Measurements from ENCODE around the gene FBXW11.
A peak's percentile ranks its signal among the peaks of the same experiment; 100 is the strongest.
"Not testable (repeated sequence)": the region's sequence is repeated elsewhere in the genome, so short reads cannot be mapped to it uniquely, and the experiment has no call there.

The FBXW11 gene

DNA sequence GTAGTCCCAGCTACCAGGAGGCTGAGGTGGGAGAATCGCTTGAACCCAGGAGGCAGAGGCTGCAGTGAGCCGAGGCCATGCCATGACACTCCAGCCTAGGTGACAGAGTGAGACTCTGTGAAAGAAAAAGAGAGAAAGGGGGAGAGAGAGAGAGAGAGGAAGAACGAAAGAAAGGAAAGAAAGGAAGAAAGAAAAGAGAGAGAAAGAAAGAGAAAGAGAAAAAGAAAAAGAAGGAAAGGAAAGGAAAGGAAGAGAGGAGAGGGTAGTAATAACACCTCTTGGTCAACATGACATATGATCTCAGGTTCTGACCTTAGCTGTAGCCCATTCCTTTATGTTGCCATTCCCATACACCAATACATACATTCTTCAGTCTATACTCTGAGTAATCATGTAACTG lies 14.1 kb downstream of the FBXW11 start:
- Mint-ChIP-seq H3K4me3 (no peak overlapping the region), H3K4me1 (peaks cover 50% of the 10 kb centered on the region)

GRCh38 chr5:171990713-171991015 lies 15.8 kb downstream of the FBXW11 start:
- DNase-seq (ENCODE audit: low spot score in 2 of 2) (no peak), ATAC-seq (replicated peaks; ENCODE audit: extremely low read depth, poor library complexity, severe bottlenecking) (no peak)
- Mint-ChIP-seq H3K4me1 (peaks cover 42% of the 10 kb centered on the region), H3K9me3 (no peaks in the 10 kb centered on the region), H3K27me3 (no peaks in the 10 kb centered on the region), H3K4me3 (no peak overlapping the region), H3K27ac (ENCODE audit: low read depth) (no peak overlapping the region), H3K36me3 (ENCODE audit: insufficient read depth) (peaks cover 10% of the 10 kb centered on the region)

More for the DNA sequence above, 14.1 kb downstream of the FBXW11 start:
- Mint-ChIP-seq H3K36me3 (ENCODE audit: insufficient read depth) (peaks cover 18% of the 10 kb centered on the region), H3K9me3 (no peaks in the 10 kb centered on the region), H3K27ac (ENCODE audit: low read depth) (no peak overlapping the region), H3K27me3 (no peaks in the 10 kb centered on the region)
- DNase-seq (ENCODE audit: low spot score in 2 of 2) (no peak), ATAC-seq (replicated peaks; ENCODE audit: extremely low read depth, poor library complexity, severe bottlenecking) (no peak)

DNA sequence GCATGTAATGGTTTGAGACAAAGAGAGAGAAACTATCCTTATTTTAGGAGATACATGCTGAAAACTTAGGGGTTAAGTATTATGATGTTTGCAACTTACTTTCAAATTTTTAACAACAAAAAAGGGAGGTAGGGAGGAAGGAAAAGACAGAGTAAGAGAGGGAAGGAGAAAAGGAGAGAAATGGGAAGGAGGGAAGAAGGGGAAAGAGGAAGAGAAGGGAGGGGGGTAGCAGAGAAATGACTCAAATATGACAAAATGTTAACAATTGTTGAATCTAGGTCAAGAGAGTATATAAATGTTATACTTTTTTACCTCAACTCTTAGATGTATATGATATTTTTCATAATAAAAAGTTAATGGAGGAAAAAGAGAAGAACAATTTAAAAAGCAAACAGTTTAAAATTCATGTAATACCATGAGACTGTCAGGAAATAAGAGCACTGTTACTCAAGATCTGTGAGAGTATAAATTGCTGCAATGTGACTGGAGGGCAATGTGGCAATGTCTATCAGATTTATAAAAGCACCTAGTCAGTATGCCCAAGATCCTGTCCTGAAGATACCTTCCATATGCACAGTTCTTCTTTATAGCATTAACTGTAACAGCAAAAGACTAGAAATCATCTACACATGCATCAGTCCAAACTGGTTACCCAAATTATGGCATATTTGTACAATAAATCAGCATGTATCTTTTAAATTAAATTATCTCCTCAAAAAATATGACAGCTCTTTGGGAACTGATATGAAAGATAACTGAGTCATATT lies 16.3 kb downstream of the FBXW11 start:
- Mint-ChIP-seq H3K27ac (ENCODE audit: low read depth) (no peak overlapping the region), H3K4me3 (no peak overlapping the region)

GRCh38 chr5:171989276-171989675 lies 17.2 kb downstream of the FBXW11 start:
- DNase-seq (ENCODE audit: low spot score in 2 of 2) = no peak
- H3K27me3 Mint-ChIP-seq = no peaks in the 10 kb centered on the region
- ATAC-seq (replicated peaks; ENCODE audit: extremely low read depth, poor library complexity, severe bottlenecking) = no peak
- H3K4me1 Mint-ChIP-seq = peaks cover 49% of the 10 kb centered on the region
- no peak overlapping the region for H3K27ac Mint-ChIP-seq (ENCODE audit: low read depth)
- peaks cover 11% of the 10 kb centered on the region for H3K36me3 Mint-ChIP-seq (ENCODE audit: insufficient read depth)
- H3K4me3 Mint-ChIP-seq = no peak overlapping the region
- H3K9me3 Mint-ChIP-seq = no peaks in the 10 kb centered on the region

More for the DNA sequence above, 16.3 kb downstream of the FBXW11 start:
- ATAC-seq (replicated peaks; ENCODE audit: extremely low read depth, poor library complexity, severe bottlenecking) (no peak), DNase-seq (ENCODE audit: low spot score in 2 of 2) (no peak)
- H3K4me1 Mint-ChIP-seq = peaks cover 43% of the 10 kb centered on the region
- H3K9me3 Mint-ChIP-seq = no peaks in the 10 kb centered on the region
- no peaks in the 10 kb centered on the region for H3K27me3 Mint-ChIP-seq
- peaks cover 11% of the 10 kb centered on the region for H3K36me3 Mint-ChIP-seq (ENCODE audit: insufficient read depth)

- ATAC-seq (replicated peaks; ENCODE audit: extremely low read depth, poor library complexity, severe bottlenecking) (no peak), DNase-seq (ENCODE audit: low spot score in 2 of 2) (no peak)
- peaks cover 59% of the 10 kb centered on the region for H3K4me1 Mint-ChIP-seq
- no peaks in the 10 kb centered on the region for H3K27me3 Mint-ChIP-seq
- H3K27ac Mint-ChIP-seq (ENCODE audit: low read depth) = no peak overlapping the region
- no peak overlapping the region for H3K4me3 Mint-ChIP-seq
- H3K36me3 Mint-ChIP-seq (ENCODE audit: insufficient read depth) = peaks cover 6% of the 10 kb centered on the region
- H3K9me3 Mint-ChIP-seq = no peaks in the 10 kb centered on the region
These were observed 19.7 kb downstream of the FBXW11 start for GRCh38 chr5:171986772-171987171.

GRCh38 chr5:171984748-171985419 lies 21.6 kb downstream of the FBXW11 start:
- Mint-ChIP-seq H3K27me3 (no peaks in the 10 kb centered on the region), H3K4me3 (peak overlapping the region; percentile 3), H3K9me3 (no peaks in the 10 kb centered on the region), H3K36me3 (ENCODE audit: insufficient read depth) (peaks cover 3% of the 10 kb centered on the region), H3K27ac (ENCODE audit: low read depth) (no peak overlapping the region), H3K4me1 (peaks cover 53% of the 10 kb centered on the region)
- DNase-seq (ENCODE audit: low spot score in 2 of 2) (peak; percentile 17 to 67), ATAC-seq (replicated peaks; ENCODE audit: extremely low read depth, poor library complexity, severe bottlenecking) (peak; percentile 98)

GRCh38 chr5:171981847-171982246 lies 24.6 kb downstream of the FBXW11 start:
- peaks cover 3% of the 10 kb centered on the region for H3K36me3 Mint-ChIP-seq (ENCODE audit: insufficient read depth)
- H3K9me3 Mint-ChIP-seq = no peaks in the 10 kb centered on the region
- peaks cover 49% of the 10 kb centered on the region for H3K4me1 Mint-ChIP-seq
- ATAC-seq (replicated peaks; ENCODE audit: extremely low read depth, poor library complexity, severe bottlenecking) (no peak), DNase-seq (ENCODE audit: low spot score in 2 of 2) (no peak)
- no peaks in the 10 kb centered on the region for H3K27me3 Mint-ChIP-seq
- H3K4me3 Mint-ChIP-seq = no peak overlapping the region
- no peak overlapping the region for H3K27ac Mint-ChIP-seq (ENCODE audit: low read depth)

DNA sequence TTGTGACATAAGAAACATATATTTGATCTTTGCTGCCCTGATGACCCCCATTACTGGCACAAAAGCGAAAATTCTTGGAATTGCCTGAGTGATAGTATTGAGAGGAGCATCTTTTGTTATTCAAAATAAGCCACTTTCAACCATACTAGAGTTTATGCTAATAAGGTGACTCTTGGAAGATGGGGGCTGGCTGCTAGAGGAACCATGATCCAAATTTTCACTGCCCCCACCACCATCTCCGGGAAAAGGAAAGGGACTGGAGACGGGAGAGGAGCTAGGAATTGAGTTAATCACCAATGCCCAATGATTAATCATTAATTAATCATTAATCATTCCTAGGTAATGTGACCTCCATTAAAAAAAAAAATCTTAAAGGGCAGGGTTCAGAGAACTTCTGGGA lies 25.6 kb downstream of the FBXW11 start:
- H3K4me1 Mint-ChIP-seq = peaks cover 56% of the 10 kb centered on the region
- no peak overlapping the region for H3K4me3 Mint-ChIP-seq

GRCh38 chr5:171979606-171980005 lies 26.8 kb downstream of the FBXW11 start:
- Mint-ChIP-seq H3K4me3 (no peak overlapping the region), H3K27me3 (no peaks in the 10 kb centered on the region), H3K27ac (ENCODE audit: low read depth) (no peak overlapping the region), H3K36me3 (ENCODE audit: insufficient read depth) (no peaks in the 10 kb centered on the region), H3K9me3 (no peaks in the 10 kb centered on the region), H3K4me1 (peaks cover 61% of the 10 kb centered on the region)
- ATAC-seq (replicated peaks; ENCODE audit: extremely low read depth, poor library complexity, severe bottlenecking) = no peak
- DNase-seq (ENCODE audit: low spot score in 2 of 2) = no peak

More for the DNA sequence above, 25.6 kb downstream of the FBXW11 start:
- H3K9me3 Mint-ChIP-seq = no peaks in the 10 kb centered on the region
- no peak overlapping the region for H3K27ac Mint-ChIP-seq (ENCODE audit: low read depth)
- H3K36me3 Mint-ChIP-seq (ENCODE audit: insufficient read depth) = peaks cover 3% of the 10 kb centered on the region
- no peaks in the 10 kb centered on the region for H3K27me3 Mint-ChIP-seq
- DNase-seq (ENCODE audit: low spot score in 2 of 2) (no peak), ATAC-seq (replicated peaks; ENCODE audit: extremely low read depth, poor library complexity, severe bottlenecking) (no peak)

DNA sequence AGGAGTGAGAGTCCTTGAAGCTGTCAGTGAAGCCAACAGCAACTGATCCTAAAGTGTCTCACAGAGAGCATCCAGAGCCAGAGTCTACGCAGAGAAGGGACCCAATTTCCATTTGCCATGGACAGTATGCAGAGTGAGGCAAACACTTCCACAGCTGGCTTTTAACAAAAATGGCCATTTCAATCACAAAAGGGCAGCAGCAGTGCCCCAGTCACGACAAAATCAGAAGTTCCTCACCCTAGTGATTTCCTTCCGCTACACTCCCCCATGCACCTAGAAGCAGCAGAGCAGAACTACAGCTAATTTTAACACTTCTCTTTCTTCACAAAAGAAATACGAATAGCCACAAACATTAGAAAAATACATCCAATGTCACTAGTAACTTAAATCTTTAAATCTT lies 27.9 kb downstream of the FBXW11 start:
- Mint-ChIP-seq H3K27me3 (no peaks in the 10 kb centered on the region), H3K36me3 (ENCODE audit: insufficient read depth) (no peaks in the 10 kb centered on the region), H3K4me3 (no peak overlapping the region), H3K9me3 (no peaks in the 10 kb centered on the region), H3K27ac (ENCODE audit: low read depth) (peak overlapping the region; percentile 29), H3K4me1 (peaks cover 53% of the 10 kb centered on the region)
- no peak for DNase-seq (ENCODE audit: low spot score in 2 of 2)
- ATAC-seq (replicated peaks; ENCODE audit: extremely low read depth, poor library complexity, severe bottlenecking) = no peak

DNA sequence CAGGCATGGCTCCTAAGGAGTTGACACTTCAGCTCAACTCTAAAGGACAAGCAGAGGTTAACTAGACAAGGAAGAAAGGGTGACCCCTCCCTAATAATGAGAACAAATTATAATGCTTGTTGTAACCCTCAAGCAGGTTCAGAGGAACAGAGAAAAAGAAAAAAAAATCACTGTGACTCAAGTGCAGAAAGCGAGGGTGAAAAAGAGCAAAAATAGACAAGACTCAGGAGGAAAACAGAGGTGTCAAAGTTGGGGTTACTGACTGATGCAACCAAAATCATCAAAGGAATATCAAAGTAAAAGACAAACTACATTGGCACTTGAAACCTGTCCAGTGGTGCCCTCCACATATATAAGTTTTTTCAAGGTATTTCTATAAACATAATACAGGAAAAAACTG lies 28.4 kb downstream of the FBXW11 start:
- ATAC-seq (replicated peaks; ENCODE audit: extremely low read depth, poor library complexity, severe bottlenecking) = peak; percentile 56
- Mint-ChIP-seq H3K27me3 (no peaks in the 10 kb centered on the region), H3K36me3 (ENCODE audit: insufficient read depth) (no peaks in the 10 kb centered on the region), H3K9me3 (no peaks in the 10 kb centered on the region), H3K4me1 (peaks cover 57% of the 10 kb centered on the region), H3K4me3 (no peak overlapping the region), H3K27ac (ENCODE audit: low read depth) (no peak overlapping the region)
- no peak for DNase-seq (ENCODE audit: low spot score in 2 of 2)

DNA sequence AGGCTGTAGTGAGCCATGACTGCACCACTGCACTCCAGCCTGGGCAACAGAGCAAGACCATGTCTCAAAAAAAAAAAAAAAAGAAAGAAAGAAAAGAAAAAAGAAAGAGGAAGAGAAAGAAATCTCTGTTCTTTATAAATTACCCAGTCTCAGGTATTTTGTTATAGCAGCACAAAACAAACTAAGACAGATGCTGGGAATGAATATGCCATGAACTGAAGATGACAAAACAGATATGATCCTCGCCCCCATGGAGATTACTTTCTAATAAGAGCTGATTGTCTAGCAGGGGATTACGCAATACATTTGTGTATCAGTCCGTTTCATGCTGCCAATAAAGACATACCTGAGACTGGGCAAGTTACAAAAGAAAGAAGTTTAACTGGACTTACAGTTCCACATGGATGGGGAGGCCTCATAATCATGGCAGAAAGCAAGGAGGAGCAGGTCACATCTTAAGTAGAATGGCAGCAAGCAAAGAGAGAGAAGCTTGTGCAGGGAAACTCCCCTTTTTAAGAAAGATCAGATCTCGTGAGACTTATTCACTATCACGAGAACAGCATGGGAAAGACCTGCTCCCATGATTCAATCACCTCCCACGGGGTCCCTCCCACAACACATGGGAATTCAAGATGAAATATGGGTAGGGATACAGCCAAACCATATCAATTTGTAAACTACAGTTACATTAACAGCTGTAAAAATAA lies 29.0 kb downstream of the FBXW11 start:
- peaks cover 55% of the 10 kb centered on the region for H3K4me1 Mint-ChIP-seq
- DNase-seq (ENCODE audit: low spot score in 2 of 2); ATAC-seq (replicated peaks; ENCODE audit: extremely low read depth, poor library complexity, severe bottlenecking); H3K36me3 Mint-ChIP-seq (ENCODE audit: insufficient read depth); H3K4me3 Mint-ChIP-seq; H3K27me3 Mint-ChIP-seq; H3K9me3 Mint-ChIP-seq: not testable (repeated sequence)
- peak overlapping the region; percentile 70 for H3K27ac Mint-ChIP-seq (ENCODE audit: low read depth)

Measured in central memory CD8-positive, alpha-beta T cell (primary cell).